GM12891 (cell line): ENCODE results near the gene SLC43A3.
A peak's percentile ranks its signal among the peaks of the same experiment; 100 is the strongest.

Source experiments
- DNase-seq: peaks from one replicate; pipeline ENCODE4 v3.0.0; 2011; ENCODE audit warnings: low spot score; ENCODE audit not compliant: insufficient read length
- FAIRE-seq: peaks from 2 replicates; lab custom pipeline; 2011; peaks lifted over from hg19 to GRCh38; lab: Jason Lieb, UNC
- PAX5 ChIP-seq: IDR thresholded peaks from 2 replicates; pipeline ENCODE4 v1.6.1; 2011; ENCODE audit warnings: low read length, moderate library complexity, mild to moderate bottlenecking; ENCODE audit not compliant: insufficient read depth, severe bottlenecking
- POLR2A ChIP-seq: IDR thresholded peaks from 2 replicates; pipeline ENCODE4 v1.6.1; 2011; ENCODE audit warnings: low read depth, low read length, control low read depth
- POLR2AphosphoS5 ChIP-seq: IDR thresholded peaks from 2 replicates; pipeline ENCODE4 v1.6.1; 2011; ENCODE audit warnings: low read depth, low read length, control low read depth
- POU2F2 ChIP-seq: IDR thresholded peaks from 2 replicates; pipeline ENCODE4 v1.6.1; 2011; ENCODE audit warnings: low read depth, mild to moderate bottlenecking, control low read depth, low read length, moderate library complexity
- SPI1 ChIP-seq: IDR thresholded peaks from 2 replicates; pipeline ENCODE4 v1.6.1; 2011; ENCODE audit warnings: low read depth, low read length, control low read depth
- TAF1 ChIP-seq: IDR thresholded peaks from 2 replicates; pipeline ENCODE4 v1.6.1; 2011; ENCODE audit warnings: low read depth, low read length, control low read depth

Gene SLC43A3

GRCh38 chr11:57429946-57430345 lies 3.0 kb upstream of the SLC43A3 start:
- DNase-seq (no peak), FAIRE-seq (no peak)
- TF ChIP-seq POLR2A (no peak), PAX5 (no peak), POU2F2 (no peak), TAF1 (no peak), POLR2AphosphoS5 (no peak), SPI1 (no peak)

DNA sequence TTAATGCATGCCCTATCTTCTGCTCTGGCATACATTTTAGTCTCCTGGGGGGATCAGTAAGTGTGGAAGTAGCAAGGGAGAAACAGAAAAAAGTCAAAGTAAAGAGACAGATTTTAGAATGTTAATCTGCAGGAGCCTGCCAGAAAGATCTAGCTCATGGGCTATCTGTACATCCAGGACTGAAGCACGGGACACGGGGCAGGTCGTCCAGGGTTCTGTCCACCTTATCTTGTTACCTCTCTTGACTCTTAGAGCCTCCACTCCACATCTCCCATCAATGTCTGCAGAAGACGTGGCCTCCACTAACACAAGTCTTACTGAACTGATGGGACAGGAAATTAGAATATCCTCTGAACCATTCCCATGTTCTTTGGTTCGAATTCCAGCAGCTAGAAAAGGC lies 1.7 kb upstream of the SLC43A3 start:
- no peak for DNase-seq
- no peak for TF ChIP-seq POLR2AphosphoS5
- no peak for TF ChIP-seq SPI1
- no peak for TF ChIP-seq PAX5
- no peak for TF ChIP-seq POU2F2
- no peak for TF ChIP-seq POLR2A
- TF ChIP-seq TAF1: no peak
- no peak for FAIRE-seq

DNA sequence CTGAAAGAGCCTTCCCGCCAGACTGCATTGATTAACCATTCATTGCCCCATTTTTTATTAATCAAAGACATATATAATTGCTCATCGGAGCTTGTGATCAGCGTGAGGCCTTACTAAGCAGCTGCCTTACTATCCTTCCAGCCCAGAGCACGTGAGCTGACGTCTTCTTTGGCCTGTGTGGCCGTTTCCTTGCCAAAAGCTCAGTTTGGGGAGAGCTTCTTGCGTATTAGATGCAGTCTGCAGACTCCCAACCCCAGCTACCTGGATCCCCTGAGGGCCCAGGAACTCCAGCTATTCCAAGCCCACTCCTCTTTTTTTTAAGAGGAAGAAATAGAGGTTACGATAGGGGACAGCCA lies 784 bp upstream of the SLC43A3 start:
- FAIRE-seq (no peak), DNase-seq (no peak)
- TF ChIP-seq POU2F2: no peak
- TF ChIP-seq POLR2AphosphoS5: no peak
- no peak for TF ChIP-seq TAF1

- TF ChIP-seq SPI1 (no peak), TAF1 (no peak), POLR2A (no peak), POLR2AphosphoS5 (no peak; the same call in 1 of the 2 replicates), PAX5 (no peak), POU2F2 (no peak)
- no peak for FAIRE-seq
- DNase-seq: no peak
Measured at GRCh38 chr11:57426439-57426928, 437 bp downstream of the SLC43A3 start.

DNA sequence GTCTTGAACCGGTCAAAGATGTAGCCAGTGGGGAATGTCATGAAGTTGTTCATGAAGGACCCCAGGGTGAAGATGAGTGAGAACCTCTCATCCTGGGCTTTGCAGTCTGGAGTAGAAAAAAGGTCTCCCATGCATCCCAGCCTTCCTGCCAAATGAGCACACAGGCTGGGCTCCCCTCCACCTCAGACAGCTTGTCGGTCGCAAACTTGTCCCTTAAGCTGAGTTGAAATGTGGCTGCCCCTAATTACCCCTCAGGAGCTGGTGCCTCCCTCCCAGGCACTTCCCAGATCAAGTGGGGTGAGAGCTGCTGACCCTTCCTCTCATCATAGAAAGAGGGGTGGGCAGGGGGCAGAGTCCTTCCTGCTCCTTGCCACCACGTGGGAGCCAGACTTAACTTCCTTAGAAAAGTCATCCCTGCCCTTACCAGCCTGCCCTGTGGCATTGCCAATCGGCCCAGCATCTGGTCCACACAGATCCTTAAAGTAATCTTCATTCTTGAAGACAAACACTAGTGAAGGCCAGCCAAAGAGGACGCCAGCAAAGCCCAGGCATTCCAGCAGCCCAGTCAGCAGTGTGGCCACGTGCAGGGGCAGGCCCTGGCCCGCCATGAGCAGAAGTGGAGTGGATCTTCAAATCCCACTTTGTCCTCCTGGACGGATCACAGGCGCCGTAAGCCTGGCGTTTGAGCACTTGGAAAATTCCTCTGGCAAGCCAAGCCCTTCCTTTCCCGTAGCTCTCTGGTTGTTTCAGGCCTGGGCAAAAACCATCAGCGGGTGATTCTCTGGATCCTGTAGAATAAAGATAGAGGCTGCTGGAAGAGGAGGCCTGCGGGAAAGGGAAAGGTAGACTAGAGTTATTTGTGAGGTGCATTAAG lies 1.1 kb downstream of the SLC43A3 start:
- FAIRE-seq: no peak
- TF ChIP-seq TAF1 (no peak), POU2F2 (no peak), POLR2A (no peak), SPI1 (no peak), PAX5 (no peak), POLR2AphosphoS5 (no peak)
- no peak for DNase-seq

GRCh38 chr11:57424792-57425564 lies 1.9 kb downstream of the SLC43A3 start:
- FAIRE-seq (no peak), DNase-seq (peak; percentile 60)

DNA sequence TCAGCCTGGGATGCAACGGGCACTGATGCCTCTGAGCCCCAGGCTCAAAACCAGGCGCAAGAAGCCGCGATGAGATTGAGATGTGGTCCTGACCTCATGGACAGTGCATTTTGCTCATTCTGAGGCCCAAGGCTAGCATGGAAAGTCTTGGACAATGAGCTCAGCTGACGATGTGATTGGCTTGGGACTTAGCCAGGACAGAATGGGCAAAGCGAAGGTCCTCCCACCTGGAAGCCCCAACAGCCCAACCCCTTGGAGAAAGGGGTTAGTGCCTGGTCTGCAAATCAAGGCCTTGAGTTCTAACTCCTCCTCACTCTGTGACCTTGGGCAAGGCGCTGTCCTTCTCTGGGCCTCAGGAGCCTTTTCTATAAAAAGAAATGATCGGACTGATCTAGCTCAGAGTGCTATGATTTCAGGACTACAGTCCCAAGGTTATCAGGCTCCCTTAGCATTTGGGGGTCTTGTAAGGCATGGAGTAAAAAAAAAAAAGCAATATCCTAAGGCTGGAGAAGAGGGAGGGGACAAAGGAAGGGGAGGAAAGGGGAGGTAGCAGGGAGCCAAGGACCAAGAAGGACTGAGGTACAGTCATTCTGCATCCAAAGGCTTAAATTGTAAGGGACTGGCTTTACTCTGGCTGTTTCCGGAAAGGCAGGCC lies 2.7 kb downstream of the SLC43A3 start:
- TF ChIP-seq PAX5: no peak
- TF ChIP-seq POU2F2: no peak
- no peak; the same call in 1 of the 2 replicates for TF ChIP-seq POLR2A
- TF ChIP-seq POLR2AphosphoS5: no peak; the same call in 1 of the 2 replicates
- TF ChIP-seq TAF1: no peak
- no peak for TF ChIP-seq SPI1
- DNase-seq (no peak), FAIRE-seq (peak; percentile 82)

More at GRCh38 chr11:57424792-57425564, 1.9 kb downstream of the SLC43A3 start:
- TF ChIP-seq PAX5 (no peak), POLR2A (peak; percentile 79), SPI1 (peak; percentile 62), POLR2AphosphoS5 (no peak; the same call in none of the 2 replicates), TAF1 (peak; percentile 60), POU2F2 (peak; percentile 83)

GRCh38 chr11:57422669-57423068 lies 4.3 kb downstream of the SLC43A3 start:
- TF ChIP-seq POU2F2: no peak
- TF ChIP-seq SPI1: no peak
- peak; percentile 32; the same call in 1 of the 2 replicates for TF ChIP-seq POLR2A
- DNase-seq: no peak
- peak; percentile 71 for FAIRE-seq

GRCh38 chr11:57421805-57422204 lies 5.1 kb downstream of the SLC43A3 start:
- TF ChIP-seq SPI1 (no peak), POLR2A (no peak), TAF1 (no peak), POLR2AphosphoS5 (no peak)

More at GRCh38 chr11:57421805-57422204, 5.1 kb downstream of the SLC43A3 start:
- no peak for FAIRE-seq
- DNase-seq: no peak
